ENCODE data around the gene PRKN.

- TF ChIP-seq ZFP30 (CRISPR knock-in tag; IDR thresholded peaks at IDR 0.05) (no peak), ISL1 (CRISPR knock-in tag; IDR thresholded peaks at IDR 0.05) (no peak), OSR1 (CRISPR knock-in tag; IDR thresholded peaks at IDR 0.05) (no peak), GLIS3 (CRISPR knock-in tag; IDR thresholded peaks at IDR 0.05) (no peak), ZFP3 (CRISPR knock-in tag; IDR thresholded peaks at IDR 0.05) (no peak), RARB (CRISPR knock-in tag; IDR thresholded peaks at IDR 0.05) (no peak), ARNTL (CRISPR knock-in tag; IDR thresholded peaks at IDR 0.05; ENCODE audit: borderline replicate concordance, low read depth) (no peak), TOX (CRISPR knock-in tag; IDR thresholded peaks at IDR 0.05; ENCODE audit: borderline replicate concordance) (no peak), ZNF70 (CRISPR knock-in tag; IDR thresholded peaks at IDR 0.05) (no peak), PATZ1 (CRISPR knock-in tag; IDR thresholded peaks at IDR 0.05; ENCODE audit: borderline replicate concordance) (no peak), ZNF8 (CRISPR knock-in tag; IDR thresholded peaks at IDR 0.05) (no peak), TCF4 (CRISPR knock-in tag; IDR thresholded peaks at IDR 0.05; ENCODE audit: borderline replicate concordance) (no peak)
- TF ChIP-seq, protein P1, sequence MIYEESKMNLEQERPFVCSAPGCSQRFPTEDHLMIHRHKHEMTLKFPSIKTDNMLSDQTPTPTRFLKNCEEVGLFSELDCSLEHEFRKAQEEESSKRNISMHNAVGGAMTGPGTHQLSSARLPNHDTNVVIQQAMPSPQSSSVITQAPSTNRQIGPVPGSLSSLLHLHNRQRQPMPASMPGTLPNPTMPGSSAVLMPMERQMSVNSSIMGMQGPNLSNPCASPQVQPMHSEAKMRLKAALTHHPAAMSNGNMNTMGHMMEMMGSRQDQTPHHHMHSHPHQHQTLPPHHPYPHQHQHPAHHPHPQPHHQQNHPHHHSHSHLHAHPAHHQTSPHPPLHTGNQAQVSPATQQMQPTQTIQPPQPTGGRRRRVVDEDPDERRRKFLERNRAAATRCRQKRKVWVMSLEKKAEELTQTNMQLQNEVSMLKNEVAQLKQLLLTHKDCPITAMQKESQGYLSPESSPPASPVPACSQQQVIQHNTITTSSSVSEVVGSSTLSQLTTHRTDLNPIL (CRISPR knock-in tag; IDR thresholded peaks at IDR 0.05; ENCODE audit: low read depth), result no peak
- TF ChIP-seq, protein P2, sequence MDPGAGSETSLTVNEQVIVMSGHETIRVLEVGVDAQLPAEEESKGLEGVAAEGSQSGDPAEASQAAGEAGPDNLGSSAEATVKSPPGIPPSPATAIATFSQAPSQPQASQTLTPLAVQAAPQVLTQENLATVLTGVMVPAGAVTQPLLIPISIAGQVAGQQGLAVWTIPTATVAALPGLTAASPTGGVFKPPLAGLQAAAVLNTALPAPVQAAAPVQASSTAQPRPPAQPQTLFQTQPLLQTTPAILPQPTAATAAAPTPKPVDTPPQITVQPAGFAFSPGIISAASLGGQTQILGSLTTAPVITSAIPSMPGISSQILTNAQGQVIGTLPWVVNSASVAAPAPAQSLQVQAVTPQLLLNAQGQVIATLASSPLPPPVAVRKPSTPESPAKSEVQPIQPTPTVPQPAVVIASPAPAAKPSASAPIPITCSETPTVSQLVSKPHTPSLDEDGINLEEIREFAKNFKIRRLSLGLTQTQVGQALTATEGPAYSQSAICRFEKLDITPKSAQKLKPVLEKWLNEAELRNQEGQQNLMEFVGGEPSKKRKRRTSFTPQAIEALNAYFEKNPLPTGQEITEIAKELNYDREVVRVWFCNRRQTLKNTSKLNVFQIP (CRISPR knock-in tag; IDR thresholded peaks at IDR 0.05; ENCODE audit: borderline replicate concordance, low read depth), result no peak
Measured at GRCh38 chr6:162331911-162332310, 395.7 kb downstream of the PRKN start.

Data from SK-N-SH treated with all-trans-retinoic acid at 6 μM for 48 hours (cell line).